ENCODE results near the gene INPP4A. TPM values are rescaled to one million over a fixed set of nuclear protein-coding genes. Genes with fewer than 3 reads are reported as not detected.

INPP4A gene
- total and polyA plus RNA-seq, 9 of the 15 experiments (the other 6 are each of a cell fraction or from before 2014, with no cell fraction given), result 1.8 to 15.7 (median 8.3) TPM

DNA sequence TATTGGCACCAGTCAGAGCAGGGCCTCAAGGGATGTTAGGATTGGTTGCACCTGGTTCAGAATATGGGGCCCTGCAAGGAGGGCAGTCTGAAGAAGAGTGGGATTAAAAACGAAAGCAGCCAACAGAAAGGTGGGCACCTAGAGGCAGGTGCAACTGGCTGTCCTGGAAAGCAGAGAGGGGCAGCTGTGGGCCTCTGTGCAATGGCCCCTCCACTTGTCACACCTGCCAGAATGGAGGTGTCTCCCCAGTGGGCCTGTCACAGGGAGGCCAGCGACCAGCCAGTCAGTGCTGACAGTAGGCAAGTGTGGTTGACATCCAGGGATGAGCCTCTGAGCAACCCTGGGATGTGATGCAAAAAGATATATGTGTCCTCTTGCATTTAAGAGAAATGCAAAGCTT, 37.7 kb downstream of the INPP4A start:
- no peaks in the 10 kb centered on the region for H3K9me3 ChIP-seq (replicated peaks; ENCODE audit: control insufficient read depth, insufficient read depth, low read depth, low read length)

More for the DNA sequence above, 37.7 kb downstream of the INPP4A start:
- H3K36me3 ChIP-seq (ENCODE audit: control insufficient read depth, insufficient read depth, low read length), result no peaks in the 10 kb centered on the region
- no peak for FAIRE-seq
- no peak overlapping the region for H3K4me2 ChIP-seq (ENCODE audit: insufficient read depth, low read length)
- H3K9ac ChIP-seq (ENCODE audit: insufficient read depth in 1 of 2, low read depth in 2 of 2, low read length in 2 of 2), result no peak overlapping the region
- peaks cover 52% of the 10 kb centered on the region for H4K20me1 ChIP-seq (replicated peaks; ENCODE audit: control insufficient read depth, insufficient read depth, low read length)
- intact Hi-C loops (cut with micrococcal nuclease) (no loop called here), in situ Hi-C loops (cut with MboI) (no loop called here)
- no peaks in the 10 kb centered on the region for H3K27me3 ChIP-seq (ENCODE audit: control insufficient read depth in 2 of 2, insufficient read depth in 2 of 2, low read length in 2 of 2)
- 0% methylated on average over 2 of the region's 2 CpGs for WGBS (ENCODE audit: insufficient coverage, low coverage, missing lambda C conversion rate)
- CTCF ChIA-PET (ENCODE audit: low intra/inter-chr PET ratio), result no interaction called here
- no peak for TF ChIP-seq POLR3G (IDR thresholded peaks at IDR 0.05; ENCODE audit: extremely low read depth, insufficient read length, insufficient replicate concordance)
- TF ChIP-seq, protein P1, sequence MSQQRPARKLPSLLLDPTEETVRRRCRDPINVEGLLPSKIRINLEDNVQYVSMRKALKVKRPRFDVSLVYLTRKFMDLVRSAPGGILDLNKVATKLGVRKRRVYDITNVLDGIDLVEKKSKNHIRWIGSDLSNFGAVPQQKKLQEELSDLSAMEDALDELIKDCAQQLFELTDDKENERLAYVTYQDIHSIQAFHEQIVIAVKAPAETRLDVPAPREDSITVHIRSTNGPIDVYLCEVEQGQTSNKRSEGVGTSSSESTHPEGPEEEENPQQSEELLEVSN (IDR thresholded peaks at IDR 0.05; ENCODE audit: borderline replicate concordance in 1 of 2, extremely low read depth in 1 of 2, insufficient read depth in 1 of 2, insufficient read length in 1 of 2, low read depth in 1 of 2, low read length in 1 of 2, poor library complexity in 1 of 2, severe bottlenecking in 1 of 2), result no peak
- TF ChIP-seq CHAMP1 (IDR thresholded peaks at IDR 0.05), result no peak
- no peak for TF ChIP-seq NFATC3 (IDR thresholded peaks at IDR 0.05)
- TF ChIP-seq CC2D1A (IDR thresholded peaks at IDR 0.05), result no peak
- no peak for TF ChIP-seq KAT8 (IDR thresholded peaks at IDR 0.05; ENCODE audit: low read depth)
- no peak for TF ChIP-seq E2F3 (CRISPR knock-in tag; IDR thresholded peaks at IDR 0.05)
- no peak for TF ChIP-seq ZZZ3 (IDR thresholded peaks at IDR 0.05)
- no peak for TF ChIP-seq PPARD (CRISPR knock-in tag; IDR thresholded peaks at IDR 0.05)
- no peak for TF ChIP-seq ARID3B (CRISPR knock-in tag; IDR thresholded peaks at IDR 0.05; ENCODE audit: borderline replicate concordance)
- TF ChIP-seq RNF2 (IDR thresholded peaks at IDR 0.05), result no peak
- TF ChIP-seq ZNF561 (CRISPR knock-in tag; conservative IDR thresholded peaks at IDR 0.05), result no peak
- H3K9me1 ChIP-seq (ENCODE audit: control insufficient read depth, insufficient read depth, low read length), result peaks cover 8% of the 10 kb centered on the region
- H3K27ac ChIP-seq (ENCODE audit: extremely low read depth, low read depth, low read length), result no peak overlapping the region
- no peak for ATAC-seq
- H3K79me2 ChIP-seq (ENCODE audit: control insufficient read depth, insufficient read depth, low read length), result peaks cover 4% of the 10 kb centered on the region
- peaks cover 0 to 9% of the 10 kb centered on the region in 2 experiments; a peak in 2 of 5 replicates for H3K4me1 ChIP-seq (replicated peaks in 1 of 2; ENCODE audit: control insufficient read depth in 2 of 2, insufficient read depth in 2 of 2, low read length in 2 of 2)
- no TSS peak for BruUV-seq (replicated peaks)
- H3K4me3 ChIP-seq, result no peak overlapping the region
- no peak overlapping the region for H2AFZ ChIP-seq (ENCODE audit: low read depth, low read length)
- POLR2A ChIA-PET, result interaction anchor here (1.3 kb wide), 1 partner anchor 25 kb away, joined by 4 read pairs; no protein-coding TSS in a partner anchor
- DNase-seq (ENCODE audit: extremely low read depth in 1 of 4, low spot score in 3 of 4), result no peak
